Hepatocyte (in vitro differentiated cells): ENCODE results near the gene DOCK3. TPM values are rescaled to one million over a fixed set of nuclear protein-coding genes. Genes with fewer than 3 reads are reported as not detected.

ENCODE experiments used
- DNase-seq: peaks from one replicate; pipeline ENCODE4 v3.0.0-alpha.2; 2016; ENCODE audit warnings: low spot score
- H2AFZ ChIP-seq: fragments of 200-600 bp; sonication (generic); 2 replicates; pipeline ENCODE4 v1.6.0; 2016; ENCODE audit warnings: antibody characterized with exemption, mild to moderate bottlenecking
- H3K27ac ChIP-seq: fragments of 200-600 bp; sonication (generic); 2 replicates; pipeline ENCODE4 v1.5.1; 2016; ENCODE audit warnings: mild to moderate bottlenecking
- H3K27me3 ChIP-seq: fragments of 200-600 bp; sonication (generic); 2 replicates; pipeline ENCODE4 v1.6.1; 2016
- H3K36me3 ChIP-seq: fragments of 200-600 bp; sonication (generic); replicated peaks from 2 replicates; pipeline ENCODE4 v1.5.1; 2016; ENCODE audit warnings: low read depth; ENCODE audit not compliant: insufficient read depth
- H3K4me1 ChIP-seq: fragments of 200-600 bp; sonication (generic); 2 replicates; pipeline ENCODE4 v1.5.1; 2016; ENCODE audit warnings: mild to moderate bottlenecking, moderate library complexity; ENCODE audit not compliant: insufficient read depth
- H3K4me2 ChIP-seq: fragments of 200-600 bp; sonication (generic); 2 replicates; pipeline ENCODE4 v1.6.0; 2016
- H3K4me3 ChIP-seq: fragments of 200-600 bp; sonication (generic); 2 replicates; pipeline ENCODE4 v1.5.1; 2016; ENCODE audit warnings: mild to moderate bottlenecking
- H3K79me2 ChIP-seq: fragments of 200-600 bp; sonication (generic); 2 replicates; pipeline ENCODE4 v1.6.0; 2017; ENCODE audit warnings: mild to moderate bottlenecking
- H3K9me2 ChIP-seq: fragments of 200-600 bp; sonication (generic); replicated peaks from 2 replicates; pipeline ENCODE4 v1.6.0; 2017; ENCODE audit warnings: mild to moderate bottlenecking; ENCODE audit not compliant: insufficient read depth
- H3K9me3 ChIP-seq: fragments of 200-600 bp; sonication (generic); 2 replicates; pipeline ENCODE4 v1.5.1; 2016; ENCODE audit warnings: low read depth, mild to moderate bottlenecking
- H4K20me1 ChIP-seq: fragments of 200-600 bp; sonication (generic); 2 replicates; pipeline ENCODE4 v1.6.0; 2016; ENCODE audit warnings: mild to moderate bottlenecking; ENCODE audit not compliant: insufficient read depth, poor library complexity, severe bottlenecking
- EZH2 ChIP-seq: fragments of 200-600 bp; sonication (generic); IDR thresholded peaks from 2 replicates; pipeline ENCODE4 v1.6.1; 2016; ENCODE audit warnings: antibody characterized with exemption, mild to moderate bottlenecking, borderline replicate concordance
- EZH2phosphoT487 ChIP-seq: fragments of 200-600 bp; sonication (generic); IDR thresholded peaks from one replicate; pipeline ENCODE4 v1.6.1; 2018; ENCODE audit warnings: antibody characterized with exemption, mild to moderate bottlenecking, low read depth, moderate library complexity; ENCODE audit not compliant: unreplicated experiment, severe bottlenecking
- WGBS: methylation state at CpG from one replicate; pipeline ENCODE4 v1.1.6; 2016; ENCODE audit warnings: low lambda C conversion rate; ENCODE audit errors: missing lambda C conversion rate; 5-methylcytosine and 5-hydroxymethylcytosine counted together
- polyA plus RNA-seq: library from polyadenylated mRNA; unstranded; fragments of >200 nt; fragmentation: Nextera tagmentation; extraction: Ambion mirVana; gene quantifications from 2 replicates; pipeline ENCODE4 v1.2.1, GENCODE V29; 2016
- total RNA-seq: library from RNA; depleted of rRNA; stranded (reverse); fragments of >200 nt; gene quantifications from 2 replicates; pipeline ENCODE4 v1.2.3, GENCODE V29; 2014
- TF ChIP-seq, protein P1 (sequence below): fragments of 200-600 bp; sonication (generic); IDR thresholded peaks from 2 replicates; pipeline ENCODE4 v1.5.1; 2016; ENCODE audit warnings: antibody characterized with exemption, mild to moderate bottlenecking; ENCODE audit not compliant: poor library complexity

Gene DOCK3
- total and polyA plus RNA-seq, 2 experiments from 2014 or later, result 0.77 to 1.6 TPM

DNA sequence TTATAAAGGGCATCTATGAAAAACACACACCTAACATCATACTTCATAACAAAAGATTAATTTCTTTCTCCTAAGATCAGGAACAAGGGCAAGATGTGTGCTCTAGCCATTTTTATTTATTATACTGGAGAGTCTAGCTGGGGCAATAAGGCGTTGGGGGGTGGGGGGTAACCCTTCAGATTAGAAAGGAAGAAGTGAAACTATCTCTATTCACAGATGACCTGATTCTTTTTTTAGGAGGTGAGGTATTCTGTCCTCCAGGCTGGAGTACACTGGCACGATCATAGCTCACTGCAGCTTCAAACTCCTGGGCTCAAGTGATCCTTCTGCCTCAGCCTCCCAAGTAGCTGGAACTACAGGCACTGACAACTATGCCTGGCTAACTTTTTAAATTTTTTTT is 620.9 kb downstream of the DOCK3 start:
- H3K36me3 ChIP-seq, result no peaks in the 10 kb centered on the region
- TF ChIP-seq, protein P1, sequence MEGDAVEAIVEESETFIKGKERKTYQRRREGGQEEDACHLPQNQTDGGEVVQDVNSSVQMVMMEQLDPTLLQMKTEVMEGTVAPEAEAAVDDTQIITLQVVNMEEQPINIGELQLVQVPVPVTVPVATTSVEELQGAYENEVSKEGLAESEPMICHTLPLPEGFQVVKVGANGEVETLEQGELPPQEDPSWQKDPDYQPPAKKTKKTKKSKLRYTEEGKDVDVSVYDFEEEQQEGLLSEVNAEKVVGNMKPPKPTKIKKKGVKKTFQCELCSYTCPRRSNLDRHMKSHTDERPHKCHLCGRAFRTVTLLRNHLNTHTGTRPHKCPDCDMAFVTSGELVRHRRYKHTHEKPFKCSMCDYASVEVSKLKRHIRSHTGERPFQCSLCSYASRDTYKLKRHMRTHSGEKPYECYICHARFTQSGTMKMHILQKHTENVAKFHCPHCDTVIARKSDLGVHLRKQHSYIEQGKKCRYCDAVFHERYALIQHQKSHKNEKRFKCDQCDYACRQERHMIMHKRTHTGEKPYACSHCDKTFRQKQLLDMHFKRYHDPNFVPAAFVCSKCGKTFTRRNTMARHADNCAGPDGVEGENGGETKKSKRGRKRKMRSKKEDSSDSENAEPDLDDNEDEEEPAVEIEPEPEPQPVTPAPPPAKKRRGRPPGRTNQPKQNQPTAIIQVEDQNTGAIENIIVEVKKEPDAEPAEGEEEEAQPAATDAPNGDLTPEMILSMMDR, result no peak
- TF ChIP-seq EZH2phosphoT487, result no peak
- no peak for TF ChIP-seq EZH2
- H3K27ac ChIP-seq, result no peak overlapping the region
- H3K4me1 ChIP-seq, result no peaks in the 10 kb centered on the region
- peaks cover 3% of the 10 kb centered on the region for H3K9me3 ChIP-seq
- H2AFZ ChIP-seq, result no peak overlapping the region
- no peak overlapping the region for H3K4me3 ChIP-seq
- no peaks in the 10 kb centered on the region for H3K27me3 ChIP-seq
- WGBS, result 92% methylated on average over 2 of the region's 2 CpGs
- no peaks in the 10 kb centered on the region for H3K79me2 ChIP-seq
- H3K4me2 ChIP-seq, result no peak overlapping the region
- no peaks in the 10 kb centered on the region for H3K9me2 ChIP-seq
- no peak for DNase-seq
- no peaks in the 10 kb centered on the region for H4K20me1 ChIP-seq

DNA sequence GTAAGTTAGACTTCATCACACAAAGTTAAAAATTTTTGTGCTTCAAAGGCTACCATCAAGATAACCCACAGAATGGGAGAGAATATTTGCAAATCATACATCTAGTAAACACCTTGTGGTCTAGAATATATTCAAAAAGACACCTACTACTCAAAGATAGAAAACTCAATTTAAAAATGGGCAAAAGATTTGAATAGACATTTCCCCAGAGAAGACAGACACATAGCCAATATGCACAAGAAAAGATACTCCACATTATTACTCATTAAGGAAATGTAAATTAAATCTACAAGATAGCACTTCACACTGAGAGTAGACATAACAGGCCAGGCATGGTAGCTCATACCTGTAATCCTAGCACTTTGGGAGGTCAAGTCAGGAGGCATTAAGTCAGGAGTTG is 622.6 kb downstream of the DOCK3 start:
- H3K27me3 ChIP-seq, result no peaks in the 10 kb centered on the region
- TF ChIP-seq, protein P1, result no peak
- TF ChIP-seq EZH2, result no peak
- TF ChIP-seq EZH2phosphoT487, result no peak
- no peaks in the 10 kb centered on the region for H3K9me2 ChIP-seq
- no peak overlapping the region for H3K4me3 ChIP-seq
- H3K79me2 ChIP-seq, result no peaks in the 10 kb centered on the region
- no peak for DNase-seq
- no peak overlapping the region for H3K27ac ChIP-seq
- no peaks in the 10 kb centered on the region for H3K36me3 ChIP-seq
- H3K4me2 ChIP-seq, result no peak overlapping the region
- no peak overlapping the region for H2AFZ ChIP-seq
- H3K4me1 ChIP-seq, result no peaks in the 10 kb centered on the region
- no peaks in the 10 kb centered on the region for H3K9me3 ChIP-seq
- H4K20me1 ChIP-seq, result no peaks in the 10 kb centered on the region

DNA sequence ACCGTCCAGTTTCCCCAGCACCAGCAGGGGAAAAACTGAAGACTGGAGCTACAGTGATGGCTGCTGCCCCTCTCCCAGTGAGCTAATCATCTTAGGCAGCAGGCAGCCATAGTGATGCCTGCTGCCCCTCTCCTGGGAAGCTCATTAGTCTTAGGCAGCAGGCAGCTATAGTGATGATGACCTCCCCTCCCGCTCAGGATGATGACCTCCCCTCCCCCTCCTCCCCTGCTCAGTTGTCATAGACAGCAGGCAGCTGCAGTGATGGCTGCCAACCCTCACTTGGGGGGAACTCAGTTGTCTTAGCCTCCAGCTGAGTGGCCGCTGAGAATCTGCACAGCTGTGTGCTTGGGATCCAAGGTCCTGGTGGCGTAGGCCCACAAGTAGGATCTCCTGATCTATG is 629.5 kb downstream of the DOCK3 start:
- Histone ChIP-seq H3K36me3 (no peaks in the 10 kb centered on the region), H3K27me3 (no peaks in the 10 kb centered on the region)

More for the DNA sequence above, 629.5 kb downstream of the DOCK3 start:
- WGBS, result 83% methylated on average over 3 of the region's 4 CpGs
- TF ChIP-seq, protein P1, result no peak
- TF ChIP-seq EZH2 (no peak), EZH2phosphoT487 (no peak)
- H4K20me1 ChIP-seq, result no peaks in the 10 kb centered on the region
- no peak overlapping the region for H3K27ac ChIP-seq
- no peaks in the 10 kb centered on the region for H3K9me3 ChIP-seq
- H2AFZ ChIP-seq, result no peak overlapping the region
- H3K4me2 ChIP-seq, result no peak overlapping the region
- H3K9me2 ChIP-seq, result no peaks in the 10 kb centered on the region
- H3K4me1 ChIP-seq, result no peaks in the 10 kb centered on the region
- H3K4me3 ChIP-seq, result no peak overlapping the region
- no peaks in the 10 kb centered on the region for H3K79me2 ChIP-seq
- no peak for DNase-seq
